HG02763 (cell line): ENCODE measurements around the gene LCTL.

Experiments
- ATAC-seq: cut with Tn5 transposase; IDR thresholded peaks from one replicate; pipeline ENCODE4 v1.9.1; 2021; ENCODE audit warnings: mild to moderate bottlenecking, moderate library complexity; ENCODE audit not compliant: unreplicated experiment

The LCTL gene

DNA sequence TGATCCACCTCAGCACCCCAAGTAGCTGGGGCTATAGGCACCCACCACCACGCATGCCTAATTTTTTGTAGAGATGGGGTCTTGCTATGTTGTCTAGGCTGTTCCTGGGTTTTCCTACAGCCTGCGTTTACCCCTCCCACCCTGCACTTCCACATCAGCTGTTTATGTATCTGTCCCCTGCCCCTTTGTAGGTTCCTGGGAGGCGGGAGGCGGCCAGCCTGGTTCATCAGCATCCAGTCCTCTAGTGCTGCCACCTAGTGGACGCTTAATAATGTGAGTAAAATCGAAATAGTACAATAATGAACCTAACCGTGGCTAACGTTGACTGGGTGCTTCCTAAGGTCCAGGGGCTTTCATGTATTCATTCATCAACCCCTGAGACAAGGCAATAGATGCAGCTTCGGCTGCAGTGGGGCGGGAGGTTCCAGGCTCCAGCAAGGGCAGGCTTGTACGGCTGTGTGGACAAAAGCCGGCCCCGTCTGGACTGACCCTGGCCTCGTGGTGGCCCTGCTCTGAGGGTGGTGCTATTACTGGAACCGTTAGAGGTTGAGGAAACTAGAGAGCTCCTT is 1.2 kb upstream of the LCTL start:
- ATAC-seq, result no peak

DNA sequence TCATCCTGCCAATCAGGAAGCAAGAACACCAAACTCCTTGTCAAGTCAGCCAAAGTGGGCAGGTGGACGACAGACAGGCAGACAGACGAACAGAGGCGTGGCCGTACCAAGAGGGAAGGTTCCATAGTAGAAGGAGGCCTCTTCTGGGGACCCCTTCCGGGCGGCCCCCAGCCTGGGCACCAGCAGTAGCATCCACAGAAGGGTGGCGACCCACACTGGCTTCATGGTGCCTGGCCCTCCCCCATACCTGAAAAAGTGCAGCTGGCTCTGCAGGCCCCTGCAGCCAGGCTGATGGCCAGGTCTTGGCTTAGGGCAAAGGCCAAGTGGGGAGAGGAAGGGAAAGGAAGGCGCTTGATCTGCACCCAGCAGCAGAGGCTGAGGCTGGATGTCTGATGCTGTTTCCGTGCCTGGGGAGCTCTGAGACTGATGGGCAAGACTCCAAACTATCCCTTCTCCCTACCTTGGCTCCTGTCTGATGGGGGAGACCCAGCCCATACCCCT is 607 bp downstream of the LCTL start:
- ATAC-seq, result no peak

DNA sequence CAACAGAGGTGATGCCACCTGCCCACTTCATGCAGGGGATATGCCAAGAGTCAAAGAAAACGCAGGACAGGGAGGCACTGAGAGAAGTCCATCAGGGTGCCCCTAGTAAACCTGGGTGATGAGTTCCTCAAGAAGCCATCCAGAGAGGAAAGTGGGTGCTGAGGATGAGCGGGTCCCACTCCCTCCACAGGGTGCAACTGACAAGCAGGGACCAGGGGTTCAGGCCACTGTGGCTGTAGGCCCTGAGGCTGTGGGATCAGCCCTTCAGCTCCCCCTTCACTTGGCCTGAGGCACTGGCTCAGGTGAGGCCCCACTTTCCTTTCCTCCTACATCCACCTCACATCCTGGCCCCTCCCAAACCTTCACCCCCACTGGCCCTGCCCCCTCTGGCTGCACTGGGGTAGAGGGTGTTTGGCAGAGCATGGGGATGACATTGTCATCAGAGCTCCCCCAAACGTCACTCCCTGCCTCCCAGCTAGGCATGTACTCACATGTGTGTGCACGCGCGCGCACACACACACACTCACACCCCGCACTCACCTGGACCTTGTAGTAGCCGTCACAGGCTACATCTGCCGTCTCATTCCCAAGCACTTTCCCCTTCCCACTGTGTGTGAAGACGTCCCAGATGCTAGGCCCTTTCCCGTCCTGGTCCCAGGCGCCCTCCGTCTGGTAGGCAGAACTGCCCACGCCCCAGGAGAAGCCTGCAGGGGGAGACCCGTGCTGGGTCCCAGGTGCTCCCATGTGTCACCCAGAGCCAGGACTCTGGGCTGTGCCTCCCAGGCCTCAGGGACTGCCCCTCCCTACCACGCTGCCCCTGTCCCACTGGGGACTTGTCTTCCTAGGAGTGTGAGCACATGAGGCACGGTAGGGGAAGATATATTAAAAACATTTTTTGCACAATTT is 1.4 kb downstream of the LCTL start:
- ATAC-seq, result no peak

DNA sequence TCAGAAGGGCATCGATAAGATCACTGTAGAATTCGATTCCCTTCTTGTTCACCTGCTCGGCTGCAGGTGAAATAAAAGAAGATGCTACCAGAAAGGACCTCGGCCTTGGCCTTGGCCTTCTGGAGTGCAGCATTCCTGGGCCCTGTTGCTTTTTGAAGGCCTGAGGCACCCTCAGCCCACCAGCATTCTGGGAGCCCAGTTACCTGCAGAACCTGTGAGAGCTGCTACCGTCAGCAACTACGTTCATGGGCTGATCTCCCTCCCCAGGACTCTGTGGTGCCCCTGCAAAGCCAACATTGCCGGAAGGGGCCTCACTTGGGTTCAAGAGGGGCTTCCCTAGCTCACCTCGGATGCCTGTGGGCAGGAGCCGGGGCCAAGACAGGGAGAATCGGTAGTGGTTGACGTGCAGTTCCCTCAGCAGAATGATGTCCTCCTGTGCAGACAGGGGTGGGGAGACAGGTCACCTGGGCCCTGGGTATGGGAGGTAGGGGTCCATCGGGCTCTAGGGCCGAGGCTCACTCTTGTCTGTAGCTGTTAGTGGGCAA is 2.2 kb downstream of the LCTL start:
- no peak for ATAC-seq

DNA sequence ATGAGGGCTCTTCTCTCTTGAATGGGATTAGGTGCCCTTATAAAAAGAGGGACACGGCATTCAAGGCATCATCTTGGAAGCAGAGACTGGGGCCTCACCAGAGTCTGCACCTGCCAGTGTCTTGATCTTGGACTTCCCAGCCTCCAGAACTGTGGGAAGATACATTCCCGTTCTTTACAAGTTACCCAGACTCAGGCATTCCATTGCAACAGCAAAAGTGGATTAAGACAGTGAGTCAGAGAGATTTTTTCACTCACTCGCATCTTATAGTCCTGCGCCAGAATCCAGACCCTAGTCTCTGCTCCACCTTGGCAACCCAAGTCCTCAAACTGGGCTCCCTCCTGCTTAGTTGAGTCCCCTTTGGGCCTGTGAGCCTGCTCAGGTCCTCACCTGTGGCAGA is 2.7 kb downstream of the LCTL start:
- no peak for ATAC-seq

DNA sequence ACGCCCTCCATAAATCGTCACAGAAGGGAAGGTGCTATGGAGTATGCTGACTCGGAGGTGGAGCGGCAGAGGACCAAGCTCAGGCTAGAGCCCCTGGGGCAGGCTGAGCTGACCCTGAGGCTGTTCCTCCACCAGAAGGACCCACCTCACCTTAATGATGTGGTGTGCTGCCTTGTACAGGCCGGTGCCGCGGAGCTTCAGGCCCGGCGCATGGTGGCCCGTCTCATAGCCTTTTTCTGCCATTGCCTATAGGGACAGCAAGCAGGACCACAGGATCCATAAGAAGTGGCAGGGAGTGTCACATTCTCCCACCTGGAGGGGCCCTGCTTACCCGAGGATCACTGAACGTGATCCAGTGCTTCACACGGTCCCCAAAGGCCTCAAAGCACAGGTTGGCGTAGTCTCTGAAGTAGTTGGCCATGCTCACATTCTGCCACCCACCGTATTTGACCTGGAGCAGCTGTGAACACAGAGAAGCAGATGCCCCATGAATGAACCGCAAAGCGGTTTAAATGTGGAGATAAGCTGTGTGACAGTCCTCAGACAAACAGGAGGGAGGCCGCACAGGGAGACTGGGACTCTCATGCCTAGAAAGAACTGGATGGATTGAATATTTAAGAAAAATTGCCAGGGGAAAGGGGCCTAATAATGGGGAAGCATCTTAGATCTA is 4.8 kb downstream of the LCTL start:
- no peak for ATAC-seq

DNA sequence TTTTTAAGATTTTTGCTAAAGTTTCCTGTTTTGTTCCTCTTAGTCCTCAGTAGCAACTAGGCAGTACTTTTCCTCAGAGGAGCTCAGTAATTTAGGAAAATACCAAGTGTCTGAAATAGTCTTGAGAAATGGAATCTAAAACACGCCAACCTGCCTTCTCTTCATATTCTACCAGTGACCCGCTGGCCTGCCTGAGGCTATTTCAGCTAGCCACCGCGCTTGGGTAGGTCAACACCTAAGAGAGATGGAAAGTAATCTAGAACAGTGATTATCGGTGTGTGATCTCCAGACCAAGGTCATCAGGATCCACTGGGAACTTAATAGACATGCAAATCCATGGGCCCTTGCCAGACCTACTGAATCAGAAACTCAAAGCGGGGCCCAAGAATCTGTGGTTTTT is 7.5 kb downstream of the LCTL start:
- ATAC-seq, result no peak

DNA sequence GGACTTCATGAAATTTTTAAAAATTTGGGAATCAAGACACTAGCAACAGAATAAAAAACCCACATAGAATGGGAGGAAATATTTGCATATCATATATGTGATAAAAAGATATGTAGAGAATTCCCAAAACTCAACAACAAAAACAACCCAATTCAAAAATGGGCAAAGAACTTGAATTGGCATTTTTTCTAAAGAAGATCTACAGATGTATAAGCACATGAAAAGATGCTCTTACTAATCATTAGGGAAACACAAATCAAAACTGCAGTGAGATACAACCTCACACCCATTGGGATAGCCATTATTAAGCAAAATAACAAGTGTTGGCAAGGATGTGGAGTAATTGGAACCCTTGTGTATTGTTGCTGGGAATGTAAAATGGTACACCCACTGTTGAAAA is 10.1 kb downstream of the LCTL start:
- ATAC-seq, result no peak

DNA sequence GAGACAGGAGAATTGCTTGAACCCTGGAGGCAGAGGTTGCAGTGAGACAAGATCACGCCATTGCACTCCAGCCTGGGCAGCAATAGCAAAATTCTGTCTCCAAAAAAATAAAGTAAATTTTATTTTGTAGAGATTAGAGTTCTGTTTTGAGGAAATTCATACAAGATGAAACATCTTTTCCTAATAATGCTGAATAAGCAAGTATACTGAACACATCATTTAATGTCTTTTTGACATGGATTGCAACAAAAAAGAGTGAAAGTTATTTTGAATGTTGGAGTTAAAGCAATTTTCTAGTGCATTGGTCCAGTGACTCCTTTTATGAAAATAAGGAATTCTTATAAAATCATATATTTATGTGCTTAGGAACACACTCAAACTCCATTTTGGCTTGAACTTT is 20.5 kb downstream of the LCTL start:
- ATAC-seq, result no peak

DNA sequence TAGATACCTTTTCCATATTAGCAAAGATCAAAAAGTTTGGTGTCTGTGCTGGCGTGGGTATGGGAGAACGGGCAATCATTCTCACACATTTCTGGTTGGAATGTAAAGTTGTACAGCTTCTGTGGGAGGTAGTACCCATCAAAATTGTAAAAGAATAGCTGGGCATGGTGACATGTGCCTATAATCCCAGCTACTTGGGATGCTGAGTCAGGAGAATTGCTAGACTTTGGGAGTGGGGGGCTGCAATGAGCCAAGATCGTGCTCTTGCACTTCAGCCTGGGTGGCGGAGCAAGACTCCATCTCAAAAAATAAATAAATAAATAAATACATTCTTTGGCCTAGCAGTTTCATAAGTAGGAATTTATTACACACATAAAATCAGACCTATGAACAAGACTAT is 22.9 kb downstream of the LCTL start:
- no peak for ATAC-seq

DNA sequence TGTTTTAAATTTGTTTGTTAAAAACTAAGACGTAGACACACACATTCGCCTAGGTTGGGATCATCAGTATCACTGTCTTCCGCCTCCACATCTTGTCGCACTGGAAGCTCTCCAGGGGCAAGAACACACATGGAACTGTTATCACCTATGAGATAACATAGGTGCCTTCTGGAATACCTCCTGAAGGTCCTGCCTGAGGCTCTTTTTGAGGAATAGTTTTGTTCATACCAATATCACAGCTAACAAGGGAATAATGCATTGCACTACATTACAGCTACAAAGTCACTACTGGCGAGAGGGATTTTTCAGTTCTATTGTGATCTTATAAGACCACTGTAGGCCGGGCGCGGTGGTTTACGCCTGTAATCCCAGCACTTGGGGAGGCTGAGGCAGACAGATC is 30.7 kb downstream of the LCTL start:
- ATAC-seq, result no peak

DNA sequence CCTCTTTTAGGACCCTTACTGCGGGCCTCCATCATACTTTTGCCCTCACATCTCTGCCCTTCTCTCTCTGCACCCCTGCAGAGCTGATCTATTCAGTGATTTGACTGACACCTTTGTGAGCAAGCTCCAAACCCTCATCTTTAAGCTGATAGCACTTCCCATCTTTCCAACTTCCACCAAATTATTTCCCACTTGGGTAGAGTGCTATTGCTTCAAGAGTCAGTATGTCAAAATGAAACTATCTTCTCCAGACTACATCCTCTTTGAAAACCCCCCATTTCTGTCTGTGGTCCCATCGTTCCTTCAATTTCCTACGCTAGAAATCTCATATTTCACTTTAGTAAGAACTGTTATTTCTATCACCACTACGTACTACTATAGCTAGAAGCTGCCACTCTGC is 41.0 kb downstream of the LCTL start:
- no peak for ATAC-seq

DNA sequence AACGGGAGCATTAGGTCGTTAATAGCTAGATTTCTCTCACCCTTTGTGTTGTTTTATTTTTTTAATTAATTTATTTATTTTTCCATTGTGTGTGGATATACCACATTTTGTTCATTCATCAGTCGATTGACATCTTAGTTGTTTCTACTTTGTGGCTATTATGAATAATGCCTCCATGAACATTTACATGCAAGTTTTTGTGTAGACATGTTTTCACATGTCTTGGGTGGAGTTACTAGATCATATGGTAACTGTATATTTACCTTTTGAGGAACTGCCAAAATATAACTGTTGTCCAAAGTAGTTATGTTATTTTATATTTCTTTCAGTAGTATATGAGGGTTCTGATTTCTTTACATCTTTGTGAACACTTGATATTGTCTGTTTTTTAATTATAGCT is 41.9 kb downstream of the LCTL start:
- no peak for ATAC-seq

DNA sequence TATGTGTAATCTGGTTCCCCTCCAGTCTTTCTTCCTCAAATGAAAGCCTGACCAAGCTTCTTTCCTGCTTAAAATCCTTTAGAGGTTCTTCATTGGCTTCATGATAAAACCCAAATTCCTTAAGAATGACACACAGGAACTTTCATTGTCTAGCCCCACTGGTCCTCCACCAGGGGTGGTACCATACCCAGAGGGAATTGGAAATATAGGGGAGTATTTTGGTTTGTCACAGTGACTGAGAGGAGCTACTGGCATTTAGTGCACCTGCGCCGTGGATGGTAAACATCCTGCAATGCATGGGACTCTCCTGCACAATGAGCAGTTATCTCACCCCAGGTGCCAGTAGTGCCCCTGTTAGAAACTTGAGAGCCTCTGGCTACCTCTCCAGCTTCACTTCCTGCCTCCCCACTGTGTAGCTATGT is 49.9 kb downstream of the LCTL start:
- no peak for ATAC-seq

DNA sequence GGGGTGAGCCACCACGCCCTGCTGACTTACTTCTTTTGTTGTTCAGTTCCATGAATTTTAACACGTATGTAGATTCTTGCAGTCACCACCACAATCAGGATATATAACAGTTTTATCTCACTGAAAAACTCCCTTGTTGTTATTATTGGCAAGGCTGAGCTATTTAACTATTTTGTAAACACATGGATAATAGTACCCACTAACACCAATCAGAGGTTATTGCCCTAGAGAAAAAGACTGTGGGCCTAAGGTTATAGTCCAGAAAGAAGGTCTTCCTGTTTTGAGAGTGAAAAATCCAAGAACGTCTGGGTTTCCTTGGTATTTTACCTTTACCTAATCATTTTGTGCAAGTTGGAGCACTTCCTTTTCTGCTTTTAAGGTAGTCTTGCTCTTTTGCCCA is 51.2 kb downstream of the LCTL start:
- ATAC-seq, result no peak

DNA sequence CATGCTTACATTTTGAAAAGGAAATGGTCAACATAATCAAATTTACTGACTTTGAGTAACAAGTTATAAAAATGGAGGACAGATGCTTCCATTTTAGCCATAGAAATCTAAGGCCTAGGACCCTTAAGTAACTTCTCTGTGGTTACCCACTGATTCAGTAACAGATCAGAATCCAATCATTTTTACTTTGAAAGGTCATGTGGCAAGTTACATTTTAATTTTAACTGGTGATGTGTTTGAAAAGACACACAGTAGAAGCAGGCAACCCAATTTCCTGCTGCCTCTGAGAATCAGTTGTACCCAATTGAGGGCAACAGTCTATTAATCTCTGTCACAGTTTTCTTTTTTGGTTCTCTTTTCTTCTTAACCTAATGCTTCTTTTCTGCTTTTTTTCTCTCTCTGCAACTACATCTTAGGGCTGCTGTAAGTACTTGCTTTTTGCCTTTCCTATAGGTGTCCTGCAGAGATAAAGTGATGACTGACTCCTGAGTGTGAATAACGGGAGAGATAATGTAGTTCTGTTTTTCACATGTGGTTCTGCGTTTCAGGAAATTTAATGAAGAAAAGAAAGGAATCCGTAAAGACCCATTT is 57.4 kb downstream of the LCTL start:
- ATAC-seq, result no peak

DNA sequence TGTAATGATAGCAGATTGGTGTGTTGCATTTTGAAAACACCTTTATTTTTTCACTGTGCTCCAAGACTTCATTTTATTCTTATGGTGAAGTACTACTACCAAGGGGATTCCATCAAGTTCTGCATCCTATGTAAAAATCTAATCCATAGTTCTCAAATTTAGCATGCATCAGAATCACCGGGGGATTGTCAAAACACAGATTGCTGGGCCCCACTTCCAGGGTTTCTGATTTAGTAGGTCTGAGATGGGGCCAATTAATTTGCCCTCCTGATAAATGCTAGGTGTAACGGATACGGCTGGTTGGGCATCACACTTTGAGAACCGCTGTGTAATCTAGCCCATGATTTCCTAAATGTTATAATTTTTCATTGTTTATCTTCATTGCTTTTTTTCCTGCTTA is 60.0 kb downstream of the LCTL start:
- no peak for ATAC-seq

DNA sequence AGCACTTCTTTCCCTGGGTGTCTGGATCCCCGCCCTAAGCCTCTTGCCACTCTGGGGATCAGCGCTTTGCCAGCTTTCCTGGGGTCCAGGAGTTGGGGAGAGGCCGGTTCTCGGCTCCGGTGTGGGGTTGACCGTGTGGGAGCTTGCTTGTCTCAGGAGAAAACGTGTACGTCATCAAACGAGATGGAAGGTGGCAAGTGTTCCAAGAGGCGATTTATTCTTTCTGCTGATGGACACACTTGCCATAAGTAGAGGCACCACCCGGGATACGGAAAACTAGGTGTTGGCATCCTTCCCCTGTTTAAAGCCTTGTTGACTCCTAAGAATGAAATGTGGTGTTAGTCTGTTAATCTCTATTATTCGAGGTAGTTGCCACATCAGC is 60.4 kb downstream of the LCTL start:
- no peak for ATAC-seq

DNA sequence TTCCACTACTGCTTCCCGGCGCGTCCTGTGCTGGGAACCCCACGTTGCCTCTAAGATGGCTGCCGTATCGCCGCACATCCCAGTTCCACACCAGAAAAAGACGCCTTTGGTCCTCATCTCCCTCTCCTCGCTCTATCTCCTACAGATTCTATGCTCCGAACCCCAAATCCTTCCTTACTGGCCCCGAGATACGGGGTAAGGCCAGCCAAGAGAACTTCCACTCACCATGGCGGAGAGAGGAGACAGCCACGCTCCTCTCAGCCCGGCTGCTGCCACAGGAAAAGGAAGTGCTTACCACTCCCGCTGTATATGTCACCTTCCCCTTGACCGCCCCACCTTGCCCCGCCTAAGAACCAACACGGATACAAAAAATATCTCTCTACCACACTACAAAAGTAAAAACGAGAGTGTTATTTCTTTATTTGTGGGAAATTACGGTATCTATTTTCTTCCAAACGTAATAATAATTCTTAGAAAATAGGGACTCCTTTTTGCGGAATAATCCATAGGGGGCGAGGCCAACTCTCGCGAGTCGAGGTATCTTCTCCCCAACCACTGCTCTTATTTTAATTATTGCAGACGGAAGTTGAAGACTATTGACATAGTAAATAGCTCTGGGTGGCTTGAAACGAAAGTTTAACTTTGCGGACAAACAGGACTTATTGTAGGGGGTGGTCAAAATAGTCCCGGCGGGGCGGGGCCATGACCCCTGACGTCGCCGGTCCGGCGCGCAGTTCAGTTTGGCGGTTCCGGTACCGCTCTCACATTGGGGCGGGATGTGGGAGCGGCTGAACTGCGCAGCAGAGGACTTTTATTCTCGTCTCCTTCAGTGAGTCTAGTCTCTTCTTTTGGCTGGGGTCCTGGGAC is 61.0 kb downstream of the LCTL start, which contains the start of the genes RPL4 and ZWILCH:
RPL4 (minus strand) TSS at position 293 of the 867 bp plus-strand sequence; CDS start at position 228, 65 bp downstream.
ZWILCH (plus strand) TSS at position 764 of the 867 bp plus-strand sequence; CDS start at position 777, 13 bp downstream.
- peak; percentile 82 for ATAC-seq
